ENCODE measurements around the gene XAF1. TPM values are rescaled to one million over a fixed set of nuclear protein-coding genes. Genes with fewer than 3 reads are reported as not detected.
A peak's percentile ranks its signal among the peaks of the same experiment; 100 is the strongest.

XAF1 gene
- total and polyA plus RNA-seq, 5 donors: 22.5 to 43.9 (median 31.1) TPM

DNA sequence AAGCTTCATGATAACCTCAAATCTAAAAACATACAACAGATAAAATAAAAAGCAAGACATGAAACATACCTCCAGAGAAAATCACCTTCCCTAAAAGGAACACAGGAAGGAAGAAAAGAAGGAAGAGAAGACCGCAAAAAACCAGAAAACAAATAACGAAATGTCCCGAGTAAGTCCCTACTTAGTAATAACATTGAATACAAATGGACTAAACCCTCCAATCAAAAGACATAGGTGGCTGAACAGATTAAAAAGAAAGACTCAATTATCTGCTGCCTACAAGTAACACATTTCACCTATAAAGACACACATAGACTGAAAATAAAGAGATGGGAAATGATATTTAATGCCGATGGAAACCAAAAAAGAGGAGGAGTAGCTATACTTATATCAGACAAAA is 26.4 kb downstream of the XAF1 start:
- intact Hi-C loops (cut with DNase I): no loop called here
- no peak for ATAC-seq
- Histone ChIP-seq H3K27ac (ENCODE audit: low read length) (no peak overlapping the region), H3K27me3 (ENCODE audit: control insufficient read depth, insufficient read depth) (no peaks in the 10 kb centered on the region), H3K9me3 (ENCODE audit: control insufficient read depth, low read length) (no peaks in the 10 kb centered on the region), H3K4me1 (ENCODE audit: control insufficient read depth, insufficient read depth, low read length) (no peaks in the 10 kb centered on the region), H3K4me3 (ENCODE audit: low read length) (no peak overlapping the region)
- no peak for DNase-seq
- WGBS: 84% methylated on average over 4 of the region's 4 CpGs

DNA sequence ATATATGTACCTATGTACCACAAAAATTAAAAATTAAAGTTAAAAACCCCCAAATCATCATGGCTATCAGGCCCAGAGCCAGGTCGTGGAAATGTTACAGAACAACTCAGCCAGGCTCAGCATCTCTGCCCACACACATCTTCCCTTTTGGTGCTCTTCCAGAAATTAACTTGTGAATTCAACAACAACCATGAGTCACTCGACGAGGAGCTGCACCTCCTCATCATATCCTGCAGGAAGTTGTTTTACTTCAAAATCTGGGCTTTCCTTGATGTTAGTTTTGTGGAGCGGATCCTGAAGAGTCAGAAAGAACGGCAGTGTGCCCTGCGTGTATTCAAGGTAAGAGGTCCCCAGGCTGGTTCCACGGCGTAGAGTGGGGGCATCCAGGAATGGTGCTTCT is 30.8 kb downstream of the XAF1 start:
- WGBS: 57% methylated on average over 8 of the region's 8 CpGs
- intact Hi-C loops (cut with DNase I): no loop called here
- Histone ChIP-seq H3K27ac (ENCODE audit: low read length) (no peak overlapping the region), H3K4me3 (ENCODE audit: low read length) (no peak overlapping the region), H3K9me3 (ENCODE audit: control insufficient read depth, low read length) (no peaks in the 10 kb centered on the region), H3K27me3 (ENCODE audit: control insufficient read depth, insufficient read depth) (no peaks in the 10 kb centered on the region), H3K4me1 (ENCODE audit: control insufficient read depth, insufficient read depth, low read length) (no peaks in the 10 kb centered on the region)
- peak in 1 of 2 donors; percentile 77 for ATAC-seq
- DNase-seq: no peak

DNA sequence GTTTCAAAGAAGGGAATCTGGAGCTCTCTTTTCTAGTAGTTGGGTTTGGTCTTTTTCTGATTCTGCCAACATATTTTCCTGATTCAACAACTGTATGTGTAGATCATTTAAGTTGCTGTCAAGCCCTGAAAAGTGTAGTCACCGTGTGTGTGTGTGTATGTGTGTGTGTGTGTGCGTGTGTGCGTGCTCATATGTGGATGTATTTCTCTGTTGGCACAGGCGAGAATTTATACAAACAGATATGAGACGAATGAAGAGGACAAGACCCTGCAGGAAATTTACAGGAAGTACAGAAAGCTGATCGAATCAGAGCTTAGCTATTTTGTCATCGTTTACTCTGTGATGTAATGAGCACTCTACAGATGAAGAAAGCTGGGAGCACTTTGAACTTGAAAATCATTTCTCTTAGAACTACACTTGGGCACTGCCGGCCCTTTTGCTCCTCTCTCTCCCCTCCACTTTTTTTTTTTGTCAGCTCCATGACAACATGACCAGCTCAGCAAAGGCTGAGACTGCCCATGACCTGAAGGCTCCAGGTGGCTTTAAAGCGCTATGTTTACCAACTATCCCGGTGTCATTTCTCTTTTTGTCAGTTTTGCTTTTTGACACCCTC is 31.3 kb downstream of the XAF1 start:
- no peak overlapping the region for H3K27ac ChIP-seq (ENCODE audit: low read length)
- WGBS: 55% methylated on average over 10 of the region's 10 CpGs
- no peaks in the 10 kb centered on the region for H3K27me3 ChIP-seq (ENCODE audit: control insufficient read depth, insufficient read depth)
- H3K4me1 ChIP-seq (ENCODE audit: control insufficient read depth, insufficient read depth, low read length): no peaks in the 10 kb centered on the region
- no peak for DNase-seq
- ATAC-seq: no peak
- H3K4me3 ChIP-seq (ENCODE audit: low read length): no peak overlapping the region
- intact Hi-C loops (cut with DNase I): no loop called here
- no peaks in the 10 kb centered on the region for H3K9me3 ChIP-seq (ENCODE audit: control insufficient read depth, low read length)

DNA sequence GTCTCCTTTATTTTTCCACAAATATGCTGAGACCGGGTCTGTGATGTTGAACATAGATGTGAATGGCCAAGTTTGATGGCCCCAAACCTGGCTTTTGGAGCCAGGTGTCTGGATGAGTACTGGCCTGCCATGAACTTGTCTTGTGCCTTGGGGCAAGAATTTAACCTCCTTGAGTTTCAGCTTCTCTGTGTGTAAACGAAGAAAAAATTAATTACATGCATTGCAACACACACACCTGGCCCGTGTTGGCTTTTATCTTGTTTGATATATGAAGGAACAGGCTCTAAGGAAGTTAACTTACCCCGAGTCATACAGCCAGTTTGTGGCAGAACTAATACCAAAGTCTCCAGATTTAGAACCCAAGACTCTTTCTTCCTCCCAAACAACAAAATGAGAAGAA is 33.3 kb downstream of the XAF1 start:
- intact Hi-C loops (cut with DNase I): no loop called here
- Histone ChIP-seq H3K27me3 (ENCODE audit: control insufficient read depth, insufficient read depth) (no peaks in the 10 kb centered on the region), H3K9me3 (ENCODE audit: control insufficient read depth, low read length) (no peaks in the 10 kb centered on the region), H3K4me1 (ENCODE audit: control insufficient read depth, insufficient read depth, low read length) (no peaks in the 10 kb centered on the region), H3K27ac (ENCODE audit: low read length) (no peak overlapping the region), H3K4me3 (ENCODE audit: low read length) (no peak overlapping the region)
- WGBS: 71% methylated on average over 4 of the region's 4 CpGs
- ATAC-seq (no peak), DNase-seq (no peak)

DNA sequence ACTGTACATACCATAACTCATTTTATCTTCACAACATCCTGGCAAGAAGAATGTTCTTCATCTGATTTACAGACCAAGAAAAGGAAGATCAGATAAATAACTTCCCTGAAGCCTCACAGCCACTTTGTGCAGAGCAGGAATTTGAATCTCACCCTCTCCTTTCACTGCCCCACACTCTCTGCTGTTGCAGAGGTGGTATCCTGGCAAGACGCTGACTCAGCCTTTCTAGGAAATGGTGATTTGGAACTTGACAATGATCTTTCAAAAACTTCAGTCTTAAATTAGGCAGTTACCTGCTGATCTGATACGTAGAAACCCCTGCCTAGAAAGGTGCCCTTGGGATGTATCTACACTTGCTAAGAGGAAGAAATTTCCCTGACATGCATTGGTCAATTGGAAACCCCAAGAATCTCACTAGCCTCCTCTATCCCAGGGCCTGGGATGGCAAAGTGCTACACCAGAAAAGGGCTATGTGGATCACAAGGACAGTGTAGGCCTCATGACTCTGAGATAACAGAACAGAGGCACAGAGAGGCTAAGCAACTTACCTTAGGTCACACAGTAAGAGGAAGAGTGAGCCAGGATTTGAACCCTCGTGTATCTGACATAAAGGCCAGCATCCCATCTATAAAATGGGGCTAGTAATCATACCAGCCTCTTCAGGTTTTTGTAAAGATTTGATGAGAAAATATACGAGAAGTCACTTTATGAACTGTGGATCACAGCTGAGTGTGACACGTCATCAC is 38.1 kb downstream of the XAF1 start:
- Histone ChIP-seq H3K4me1 (ENCODE audit: control insufficient read depth, insufficient read depth, low read length) (no peaks in the 10 kb centered on the region), H3K27me3 (ENCODE audit: control insufficient read depth, insufficient read depth) (no peaks in the 10 kb centered on the region), H3K27ac (ENCODE audit: low read length) (no peak overlapping the region), H3K9me3 (ENCODE audit: control insufficient read depth, low read length) (no peaks in the 10 kb centered on the region), H3K4me3 (ENCODE audit: low read length) (no peak overlapping the region)
- intact Hi-C loops (cut with DNase I): loop anchor here in 2 of 4 donors (10.0 kb wide), 1 partner anchor 129 kb away; no protein-coding TSS in a partner anchor
- no peak for DNase-seq
- no peak for ATAC-seq
- 75% methylated on average over 5 of the region's 5 CpGs for WGBS

DNA sequence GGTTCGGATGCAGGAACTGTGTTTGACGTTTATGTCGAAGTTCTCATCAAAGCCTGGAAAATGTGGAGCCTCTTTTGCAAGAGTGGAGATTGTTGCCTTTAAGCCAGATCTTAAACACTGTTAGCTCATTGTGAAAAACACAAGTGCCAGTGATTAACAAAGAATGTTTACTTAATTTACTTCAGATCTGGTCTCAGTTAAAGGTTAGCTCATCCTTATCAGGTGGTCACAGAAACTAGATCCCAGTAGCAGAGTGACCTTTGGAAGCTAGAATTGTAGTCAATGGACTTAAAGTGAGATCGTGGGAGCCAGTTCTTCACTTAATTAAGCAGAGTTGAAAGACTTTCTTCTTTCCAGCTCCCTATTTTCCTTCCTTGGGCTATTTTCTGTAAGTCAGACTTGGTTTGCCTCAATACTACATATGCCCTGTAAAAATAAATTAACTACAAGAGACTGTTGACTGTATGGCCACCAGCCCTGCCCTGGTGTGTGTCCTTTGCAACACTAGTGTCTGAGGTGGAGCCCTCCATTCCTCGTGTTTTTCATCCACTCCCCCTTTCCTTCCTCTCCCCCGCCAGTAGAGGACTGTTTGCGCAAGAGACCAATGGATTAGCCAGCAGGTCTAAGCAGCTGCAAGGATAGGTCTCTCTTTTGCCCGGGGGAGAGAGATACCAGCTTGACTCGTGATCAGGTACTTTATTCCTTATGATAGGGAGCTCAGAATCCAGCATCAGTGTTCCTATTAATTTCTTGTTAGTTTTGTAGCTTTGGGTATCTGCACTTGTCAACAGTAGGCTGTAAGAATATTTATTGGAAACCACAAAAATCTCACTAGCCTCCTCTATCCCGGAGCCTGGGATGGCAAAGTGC is 40.4 kb downstream of the XAF1 start:
- WGBS: 62% methylated on average over 10 of the region's 10 CpGs
- intact Hi-C loops (cut with DNase I): loop anchor here in 2 of 4 donors (10.0 kb wide), 1 partner anchor 131 kb away; no protein-coding TSS in a partner anchor
- no peak for ATAC-seq
- no peak for DNase-seq
- Histone ChIP-seq H3K27me3 (ENCODE audit: control insufficient read depth, insufficient read depth) (no peaks in the 10 kb centered on the region), H3K4me3 (ENCODE audit: low read length) (no peak overlapping the region), H3K9me3 (ENCODE audit: control insufficient read depth, low read length) (no peaks in the 10 kb centered on the region), H3K4me1 (ENCODE audit: control insufficient read depth, insufficient read depth, low read length) (no peaks in the 10 kb centered on the region), H3K27ac (ENCODE audit: low read length) (no peak overlapping the region)

DNA sequence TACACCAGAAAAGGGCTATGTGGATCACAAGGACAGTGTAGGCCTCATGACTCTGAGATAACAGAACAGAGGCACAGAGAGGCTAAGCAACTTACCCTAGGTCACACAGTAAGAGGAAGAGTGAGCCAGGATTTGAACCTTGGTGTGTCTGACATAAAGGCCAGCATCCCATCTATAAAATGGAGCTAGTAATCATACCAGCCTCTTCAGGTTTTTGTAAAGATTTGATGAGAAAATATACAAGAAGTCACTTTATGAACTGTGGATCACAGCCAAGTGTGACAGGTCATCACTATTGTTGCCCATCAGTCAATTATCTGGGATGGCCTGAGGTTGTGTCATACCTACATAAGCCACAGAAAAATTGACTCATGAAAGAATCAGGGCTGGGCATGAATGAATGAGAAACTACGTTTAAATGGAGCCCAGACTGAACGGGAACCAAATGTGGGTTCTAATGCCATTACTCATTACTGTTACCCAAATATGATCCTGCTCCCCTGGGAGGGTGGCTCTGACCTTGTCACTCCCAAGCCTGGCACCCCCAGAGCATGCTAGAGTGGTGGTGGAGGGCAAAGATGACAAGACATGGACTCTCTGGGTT is 41.1 kb downstream of the XAF1 start:
- 91% methylated on average over 2 of the region's 2 CpGs for WGBS

DNA sequence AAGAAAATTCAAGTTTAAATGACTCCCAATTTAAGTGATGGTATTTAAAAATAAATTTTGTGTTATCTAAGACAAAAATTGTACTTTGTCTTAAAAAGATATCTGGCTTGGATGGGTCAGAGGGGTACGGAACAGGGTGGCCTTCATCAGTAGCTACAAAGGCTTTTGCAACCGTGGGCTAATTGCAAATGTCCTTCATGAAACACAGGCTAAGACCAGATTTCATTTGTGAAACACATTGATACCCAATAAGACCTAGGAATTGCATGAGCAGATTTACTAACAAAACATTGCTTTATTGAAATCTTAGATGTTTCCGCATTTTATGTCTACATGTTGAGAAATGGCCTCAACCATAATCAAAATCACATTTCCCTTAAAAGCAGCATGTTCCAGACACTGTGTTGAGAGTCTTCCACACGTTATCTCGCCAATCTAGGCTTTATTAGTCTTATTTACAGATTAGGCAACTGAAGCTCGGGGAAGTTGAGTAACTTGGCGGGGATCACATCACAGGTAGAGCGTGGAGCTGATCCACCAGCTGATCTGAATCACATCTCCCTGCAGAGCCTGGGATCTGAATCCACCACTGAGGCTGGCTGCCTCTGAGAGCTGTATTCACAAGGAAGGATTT is 42.0 kb downstream of the XAF1 start:
- no peak overlapping the region for H3K27ac ChIP-seq (ENCODE audit: low read length)
- ATAC-seq: no peak
- DNase-seq: no peak
- 78% methylated on average over 8 of the region's 8 CpGs for WGBS
- no peaks in the 10 kb centered on the region for H3K27me3 ChIP-seq (ENCODE audit: control insufficient read depth, insufficient read depth)
- H3K9me3 ChIP-seq (ENCODE audit: control insufficient read depth, low read length): no peaks in the 10 kb centered on the region
- intact Hi-C loops (cut with DNase I): loop anchor here in 2 of 4 donors (10.0 kb wide), 1 partner anchor 133 kb away; no protein-coding TSS in a partner anchor
- H3K4me1 ChIP-seq (ENCODE audit: control insufficient read depth, insufficient read depth, low read length): no peaks in the 10 kb centered on the region
- no peak overlapping the region for H3K4me3 ChIP-seq (ENCODE audit: low read length)

More for the DNA sequence above, 41.1 kb downstream of the XAF1 start:
- no peaks in the 10 kb centered on the region for H3K27me3 ChIP-seq (ENCODE audit: control insufficient read depth, insufficient read depth)
- H3K4me1 ChIP-seq (ENCODE audit: control insufficient read depth, insufficient read depth, low read length): no peaks in the 10 kb centered on the region
- no peak for ATAC-seq
- H3K27ac ChIP-seq (ENCODE audit: low read length): no peak overlapping the region
- no peaks in the 10 kb centered on the region for H3K9me3 ChIP-seq (ENCODE audit: control insufficient read depth, low read length)
- DNase-seq: no peak
- intact Hi-C loops (cut with DNase I): loop anchor here in 2 of 4 donors (10.0 kb wide), 1 partner anchor 132 kb away; no protein-coding TSS in a partner anchor
- H3K4me3 ChIP-seq (ENCODE audit: low read length): no peak overlapping the region

DNA sequence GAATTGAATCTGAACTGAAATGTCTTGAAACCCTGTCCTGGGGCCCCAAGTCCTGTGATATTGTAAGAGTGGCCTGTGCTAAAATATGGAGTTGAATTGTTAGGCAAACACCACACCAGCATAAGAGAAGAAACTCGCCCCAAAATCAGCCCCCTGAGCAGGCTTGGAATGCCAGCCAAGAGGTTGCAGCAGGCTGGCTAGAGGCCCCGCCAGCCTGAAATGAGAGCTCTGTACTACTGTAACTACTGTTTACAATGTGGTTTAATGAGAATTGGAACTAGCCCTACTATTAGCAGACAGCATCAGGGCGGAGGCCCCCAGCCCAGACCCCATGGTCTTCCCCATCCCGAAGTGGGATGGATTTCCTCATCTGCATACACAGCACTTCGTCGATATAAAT is 43.9 kb downstream of the XAF1 start:
- DNase-seq (no peak), ATAC-seq (no peak)
- Histone ChIP-seq H3K4me1 (ENCODE audit: control insufficient read depth, insufficient read depth, low read length) (no peaks in the 10 kb centered on the region), H3K4me3 (ENCODE audit: low read length) (no peak overlapping the region), H3K9me3 (ENCODE audit: control insufficient read depth, low read length) (no peaks in the 10 kb centered on the region), H3K27ac (ENCODE audit: low read length) (no peak overlapping the region), H3K27me3 (ENCODE audit: control insufficient read depth, insufficient read depth) (no peaks in the 10 kb centered on the region)
- WGBS: 78% methylated on average over 6 of the region's 6 CpGs
- intact Hi-C loops (cut with DNase I): loop anchor here in 2 of 4 donors (10.0 kb wide), 1 partner anchor 135 kb away; no protein-coding TSS in a partner anchor

DNA sequence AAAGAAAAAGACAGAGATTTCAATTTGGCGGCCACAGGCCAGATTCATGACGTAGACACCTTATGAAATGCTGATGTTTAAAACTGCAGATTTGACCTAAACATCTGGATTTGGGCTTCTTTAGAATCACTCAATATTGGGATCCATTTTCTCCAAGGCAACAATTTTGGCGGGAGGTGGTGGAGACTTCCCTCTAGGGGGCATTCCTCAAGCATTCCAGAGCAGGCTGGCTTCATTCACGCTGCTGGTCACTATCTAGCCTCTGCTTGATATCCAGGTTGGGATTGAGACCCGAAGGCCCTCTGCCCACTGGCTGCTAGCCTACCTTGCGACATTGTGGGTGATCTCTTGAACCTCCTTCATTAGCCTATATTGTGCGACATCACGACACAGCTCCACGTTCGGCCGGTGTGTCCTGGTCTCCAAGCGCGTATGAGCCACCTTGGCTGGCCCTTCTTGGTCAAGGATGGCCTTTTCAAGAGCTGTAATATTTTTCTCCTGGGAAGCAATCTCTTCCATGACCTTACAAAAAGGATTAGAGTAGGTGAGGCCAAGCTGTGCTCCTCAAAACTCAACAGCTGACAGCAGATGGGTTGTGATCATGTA is 44.7 kb downstream of the XAF1 start:
- ATAC-seq (no peak), DNase-seq (no peak)
- WGBS: 83% methylated on average over 13 of the region's 13 CpGs
- intact Hi-C loops (cut with DNase I): no loop called here
- H3K27ac ChIP-seq (ENCODE audit: low read length): no peak overlapping the region
- no peak overlapping the region for H3K4me3 ChIP-seq (ENCODE audit: low read length)
- H3K9me3 ChIP-seq (ENCODE audit: control insufficient read depth, low read length): no peaks in the 10 kb centered on the region
- no peaks in the 10 kb centered on the region for H3K4me1 ChIP-seq (ENCODE audit: control insufficient read depth, insufficient read depth, low read length)
- no peaks in the 10 kb centered on the region for H3K27me3 ChIP-seq (ENCODE audit: control insufficient read depth, insufficient read depth)
